Endothelial cell of umbilical vein (primary cell): ENCODE results near the gene ITIH5. TPM values are rescaled to one million over a fixed set of nuclear protein-coding genes. Genes with fewer than 3 reads are reported as not detected.

ENCODE experiments used
- BruUV-seq: library from RNA; stranded (reverse); fragments of 400-500 nt; replicated peaks from 2 replicates; lab custom pipeline; 2021; lab: Mats Ljungman, UMichigan
- CTCF ChIA-PET: fragments of 300-600, 350-600 bp; sonication (Branson Sonifier 250); formaldehyde crosslinking; loops from one replicate; lab custom pipeline; 2021; ENCODE audit warnings: antibody characterized with exemption, inconsistent platforms; lab: Charles Lee
- POLR2A ChIA-PET: fragments of 300-600, 350-600 bp; sonication (Branson Sonifier 250); formaldehyde crosslinking; loops from one replicate; lab custom pipeline; 2021; ENCODE audit warnings: antibody characterized with exemption, inconsistent platforms; lab: Charles Lee
- DNase-seq: peaks from one replicate; pipeline ENCODE4 v3.0.0-alpha.2; 2011; ENCODE audit warnings: low read depth, low spot score
- FAIRE-seq: peaks from 2 replicates; lab custom pipeline; 2011; peaks lifted over from hg19 to GRCh38; lab: Jason Lieb, UNC
- H2AFZ ChIP-seq: 2 replicates; pipeline ENCODE4 v1.6.0; 2012; ENCODE audit warnings: low read depth, low read length, control low read depth, inconsistent platforms
- H3K27ac ChIP-seq: 2 replicates; pipeline ENCODE4 v1.5.1; 2011; ENCODE audit warnings: low read depth, mild to moderate bottlenecking, control low read depth, low read length, moderate library complexity; ENCODE audit not compliant: insufficient read depth
- H3K27me3 ChIP-seq, 2 experiments: 2 replicates each; pipeline versions ENCODE4 v1.6.0 to v1.6.1; 2011; ENCODE audit warnings: low read length in 2 of 2, mixed read lengths in 1 of 2; ENCODE audit not compliant: control insufficient read depth in 2 of 2, insufficient read depth in 2 of 2
- H3K36me3 ChIP-seq, 2 experiments: 2 replicates in 1 of 2; 3 replicates in 1 of 2; pipeline ENCODE4 v1.5.1; 2011; ENCODE audit warnings: low read length in 2 of 2, mild to moderate bottlenecking in 1 of 2, moderate library complexity in 1 of 2; ENCODE audit not compliant: control insufficient read depth in 2 of 2, insufficient read depth in 2 of 2; ENCODE audit errors: extremely low read depth in 1 of 2
- H3K4me1 ChIP-seq: 3 replicates; pipeline ENCODE4 v1.5.1; 2011; ENCODE audit warnings: mild to moderate bottlenecking, low read length; ENCODE audit not compliant: control insufficient read depth, insufficient read depth; ENCODE audit errors: extremely low read depth
- H3K4me2 ChIP-seq: 2 replicates; pipeline ENCODE4 v1.6.1; 2011; ENCODE audit warnings: low read length, control low read depth, mixed read lengths; ENCODE audit not compliant: insufficient read depth
- H3K4me3 ChIP-seq, 3 experiments: fragments of 200-600 bp in 1 of 3; sonication (generic), shearing (Covaris generic) in 1 of 3; replicated peaks in 1 of 3; 2 replicates each; pipeline ENCODE4 v1.5.1; 2011 to 2016; ENCODE audit warnings: control low read depth in 3 of 3, low read length in 3 of 3, mild to moderate bottlenecking in 2 of 3, inconsistent platforms in 1 of 3, low read depth in 1 of 3, moderate library complexity in 1 of 3; ENCODE audit not compliant: insufficient read depth in 1 of 3
- H3K79me2 ChIP-seq: 2 replicates; pipeline ENCODE4 v1.6.0; 2012; ENCODE audit warnings: low read length, inconsistent platforms; ENCODE audit not compliant: control insufficient read depth, insufficient read depth
- H3K9ac ChIP-seq: replicated peaks from 2 replicates; pipeline ENCODE3; 2011; ENCODE audit warnings: low read length, control low read depth; ENCODE audit not compliant: insufficient read depth; ENCODE audit errors: extremely low read depth
- H3K9me1 ChIP-seq: replicated peaks from 3 replicates; pipeline ENCODE4 v1.6.0; 2011; ENCODE audit warnings: mild to moderate bottlenecking, low read length; ENCODE audit not compliant: control insufficient read depth, insufficient read depth; ENCODE audit errors: extremely low read depth
- H3K9me3 ChIP-seq: replicated peaks from 2 replicates; pipeline ENCODE4 v1.5.1; 2012; ENCODE audit warnings: low read length, inconsistent platforms; ENCODE audit not compliant: control insufficient read depth, insufficient read depth
- H4K20me1 ChIP-seq: replicated peaks from 2 replicates; pipeline ENCODE3; 2011; ENCODE audit warnings: mild to moderate bottlenecking, low read length; ENCODE audit not compliant: control insufficient read depth, insufficient read depth; ENCODE audit errors: extremely low read depth
- EZH2 ChIP-seq: IDR thresholded peaks from 2 replicates; pipeline ENCODE4 v1.6.1; 2012; ENCODE audit warnings: borderline replicate concordance, low read depth, mild to moderate bottlenecking, moderate library complexity, low read length, inconsistent platforms; ENCODE audit not compliant: severe bottlenecking
- FOS ChIP-seq: IDR thresholded peaks from 2 replicates; pipeline ENCODE4 v1.6.1; 2011; ENCODE audit warnings: mild to moderate bottlenecking, low read length, moderate library complexity, borderline replicate concordance; ENCODE audit not compliant: insufficient read depth
- GATA2 ChIP-seq: IDR thresholded peaks from 2 replicates; pipeline ENCODE4 v1.7.0; 2011; ENCODE audit warnings: low read depth, mild to moderate bottlenecking, moderate library complexity, mixed read lengths, low read length; ENCODE audit not compliant: insufficient read length, insufficient read depth
- JUN ChIP-seq: IDR thresholded peaks from 2 replicates; pipeline ENCODE4 v1.6.1; 2011; ENCODE audit warnings: borderline replicate concordance, low read depth; ENCODE audit not compliant: insufficient read length, insufficient read depth
- MAX ChIP-seq: IDR thresholded peaks from 2 replicates; pipeline ENCODE4 v1.6.1; 2011; ENCODE audit not compliant: insufficient read depth, insufficient read length
- MYC ChIP-seq: IDR thresholded peaks from one replicate; pipeline ENCODE4 v1.6.1; 2011; ENCODE audit warnings: mild to moderate bottlenecking, low read depth, low read length
- POLR2A ChIP-seq: IDR thresholded peaks from 2 replicates; pipeline ENCODE4 v1.6.1; 2012; ENCODE audit warnings: low read depth, mild to moderate bottlenecking, control low read depth, low read length
- POLR2AphosphoS5 ChIP-seq: IDR thresholded peaks from 2 replicates; pipeline ENCODE4 v1.6.1; 2012; ENCODE audit warnings: low read depth, mild to moderate bottlenecking, control low read depth, low read length, moderate library complexity; ENCODE audit not compliant: insufficient read depth
- dilution Hi-C: fragments of 300-500 bp; cut with MboI; formaldehyde crosslinking; loops from one replicate; pipeline ENCODE4 v1.15.0; 2019; ENCODE audit warnings: low sequenced_read_pairs; ENCODE audit not compliant: extremely low pct_ligation_motif_present
- intact Hi-C: fragments of 100-400 bp; cut with micrococcal nuclease; formaldehyde crosslinking; loops from one replicate; pipeline ENCODE4 v1.10.0; 2022
- polyA plus RNA-seq, 4 experiments: library from polyadenylated mRNA; depleted of rRNA in 3 of 4; stranded (reverse) in 3 of 4; unstranded in 1 of 4; fragments of >200 nt; gene quantifications; 2 replicates each; pipeline versions ENCODE4 v1.2.1 to v1.2.3, GENCODE V29; 2011 to 2012; ENCODE audit warnings: missing spikeins in 1 of 4
- total RNA-seq: library from RNA; stranded (reverse); gene quantifications from 2 replicates; pipeline ENCODE4 v1.2.3, GENCODE V29; 2021
- TF ChIP-seq, protein P1 (sequence below), 2 donors: IDR thresholded peaks; 1 replicate in 1 of 2; 2 replicates in 1 of 2; pipeline ENCODE4 v1.5.1; 2011; ENCODE audit warnings: low read length in 2 of 2, mild to moderate bottlenecking in 2 of 2, moderate library complexity in 2 of 2, control low read depth in 1 of 2, inconsistent platforms in 1 of 2, low read depth in 1 of 2; ENCODE audit not compliant: insufficient read depth in 1 of 2; ENCODE audit errors: extremely low read depth in 1 of 2

The ITIH5 gene
- total and polyA plus RNA-seq, 2 donors (not counting 3 experiments of a cell fraction or from before 2014, with no cell fraction given) = not detected

DNA sequence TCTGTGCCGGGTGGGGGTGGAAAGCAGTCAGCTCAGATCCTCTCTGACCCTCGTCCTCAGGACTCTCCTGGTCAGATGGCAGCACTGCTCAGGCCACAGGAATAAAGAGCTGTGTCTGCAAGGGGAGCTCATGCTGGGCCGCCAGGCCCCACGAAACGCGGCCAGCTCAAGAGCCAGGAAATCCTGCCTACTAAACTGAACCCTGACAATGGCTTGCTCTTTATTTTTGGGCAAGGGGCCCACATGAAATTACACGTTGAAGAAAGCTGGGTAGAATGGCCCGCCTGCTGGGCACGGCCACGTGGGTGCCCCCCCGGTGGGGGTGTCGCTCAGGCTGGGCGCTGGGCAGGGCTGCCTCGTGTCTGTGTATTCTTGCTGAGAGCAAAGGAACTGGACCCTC is 103.0 kb downstream of the ITIH5 start:
- FAIRE-seq (no peak), DNase-seq (no peak)
- H3K79me2 ChIP-seq = no peaks in the 10 kb centered on the region
- H2AFZ ChIP-seq = no peak overlapping the region
- ChIA-PET CTCF (no interaction called here), POLR2A (no interaction called here)
- no peaks in the 10 kb centered on the region for H3K4me1 ChIP-seq
- no peak overlapping the region for H3K4me3 ChIP-seq
- TF ChIP-seq EZH2 = no peak
- no peak overlapping the region for H3K4me2 ChIP-seq
- H3K9me3 ChIP-seq = no peaks in the 10 kb centered on the region
- no peak overlapping the region for H3K27ac ChIP-seq
- H3K9me1 ChIP-seq = no peaks in the 10 kb centered on the region
- intact Hi-C loops (no loop called here), dilution Hi-C loops (no loop called here)
- no peak overlapping the region for H3K9ac ChIP-seq
- no peaks in the 10 kb centered on the region for H4K20me1 ChIP-seq
- BruUV-seq = no TSS peak
- no peaks in the 10 kb centered on the region for H3K27me3 ChIP-seq
- H3K36me3 ChIP-seq = no peaks in the 10 kb centered on the region

DNA sequence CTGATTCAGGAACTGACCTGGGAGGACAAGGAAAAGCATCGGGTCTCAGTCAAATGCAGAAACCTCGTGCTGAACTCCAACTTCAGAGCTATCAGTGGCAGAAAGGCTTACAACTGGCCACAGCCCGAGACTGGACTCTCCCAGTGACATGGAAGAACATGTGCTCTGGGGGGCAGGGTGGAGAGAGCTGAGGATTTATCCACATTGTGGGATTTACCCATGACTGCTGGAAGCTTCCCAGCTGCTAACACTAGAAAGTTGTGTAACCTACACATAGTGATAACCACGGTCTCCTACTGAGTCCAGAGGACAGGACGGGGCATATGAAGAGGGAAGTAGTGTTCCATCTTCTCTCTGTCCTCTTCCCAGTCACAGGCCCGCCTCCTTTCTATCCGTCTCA is 103.4 kb downstream of the ITIH5 start:
- Histone ChIP-seq H3K36me3 (no peaks in the 10 kb centered on the region), H3K4me2 (no peak overlapping the region), H3K27me3 (no peaks in the 10 kb centered on the region), H3K9ac (no peak overlapping the region), H2AFZ (no peak overlapping the region), H3K9me3 (no peaks in the 10 kb centered on the region), H3K4me1 (no peaks in the 10 kb centered on the region), H3K9me1 (no peaks in the 10 kb centered on the region), H3K79me2 (no peaks in the 10 kb centered on the region), H3K4me3 (no peak overlapping the region), H4K20me1 (no peaks in the 10 kb centered on the region), H3K27ac (no peak overlapping the region)
- no peak for DNase-seq
- dilution Hi-C loops (no loop called here), intact Hi-C loops (no loop called here)
- ChIA-PET CTCF (no interaction called here), POLR2A (no interaction called here)
- no peak for FAIRE-seq
- TF ChIP-seq JUN (no peak), EZH2 (no peak), POLR2AphosphoS5 (no peak), MYC (no peak), POLR2A (no peak), GATA2 (no peak), FOS (no peak), MAX (no peak)
- TF ChIP-seq, protein P1, sequence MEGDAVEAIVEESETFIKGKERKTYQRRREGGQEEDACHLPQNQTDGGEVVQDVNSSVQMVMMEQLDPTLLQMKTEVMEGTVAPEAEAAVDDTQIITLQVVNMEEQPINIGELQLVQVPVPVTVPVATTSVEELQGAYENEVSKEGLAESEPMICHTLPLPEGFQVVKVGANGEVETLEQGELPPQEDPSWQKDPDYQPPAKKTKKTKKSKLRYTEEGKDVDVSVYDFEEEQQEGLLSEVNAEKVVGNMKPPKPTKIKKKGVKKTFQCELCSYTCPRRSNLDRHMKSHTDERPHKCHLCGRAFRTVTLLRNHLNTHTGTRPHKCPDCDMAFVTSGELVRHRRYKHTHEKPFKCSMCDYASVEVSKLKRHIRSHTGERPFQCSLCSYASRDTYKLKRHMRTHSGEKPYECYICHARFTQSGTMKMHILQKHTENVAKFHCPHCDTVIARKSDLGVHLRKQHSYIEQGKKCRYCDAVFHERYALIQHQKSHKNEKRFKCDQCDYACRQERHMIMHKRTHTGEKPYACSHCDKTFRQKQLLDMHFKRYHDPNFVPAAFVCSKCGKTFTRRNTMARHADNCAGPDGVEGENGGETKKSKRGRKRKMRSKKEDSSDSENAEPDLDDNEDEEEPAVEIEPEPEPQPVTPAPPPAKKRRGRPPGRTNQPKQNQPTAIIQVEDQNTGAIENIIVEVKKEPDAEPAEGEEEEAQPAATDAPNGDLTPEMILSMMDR (IDR thresholded peaks at IDR 0.05; ENCODE audit: extremely low read depth in 1 of 2, insufficient read depth in 1 of 2, low read depth in 1 of 2, low read length in 2 of 2) = no peak
- no TSS peak for BruUV-seq
